Colonic mucosa (tissue), 4 donors: ENCODE measurements around the gene LONP1. TPM values are rescaled to one million over a fixed set of nuclear protein-coding genes. Genes with fewer than 3 reads are reported as not detected.

Source experiments
- DNase-seq: peaks from one replicate; pipeline ENCODE4 v3.0.0-alpha.2; 2020
- H3K27ac ChIP-seq: fragments of 200-600 bp; one replicate; pipeline ENCODE4 v1.8.0; 2021
- H3K27me3 ChIP-seq: fragments of 200-600 bp; one replicate; pipeline ENCODE4 v1.8.0; 2021
- H3K36me3 ChIP-seq: fragments of 200-600 bp; one replicate; pipeline ENCODE4 v1.8.0; 2021
- H3K4me1 ChIP-seq: fragments of 200-600 bp; one replicate; pipeline ENCODE4 v1.8.0; 2021; ENCODE audit warnings: mild to moderate bottlenecking
- H3K4me3 ChIP-seq: fragments of 200-600 bp; one replicate; pipeline ENCODE4 v1.8.0; 2021
- H3K9ac ChIP-seq, 2 donors: one replicate each; pipeline ENCODE4 v1.7.0; 2013; ENCODE audit warnings: control low read depth in 2 of 2, low read depth in 2 of 2, low read length in 2 of 2
- H3K9me3 ChIP-seq: fragments of 200-600 bp; one replicate; pipeline ENCODE4 v1.8.0; 2021
- CTCF ChIP-seq: fragments of 200-600 bp; IDR thresholded peaks from one replicate; pipeline ENCODE4 v1.8.0; 2022; ENCODE audit warnings: antibody characterized with exemption, mild to moderate bottlenecking
- intact Hi-C: fragments of 100-400 bp; cut with DNase I; formaldehyde crosslinking; loops from one replicate; pipeline ENCODE4 v1.14.1; 2022
- total RNA-seq, 2 donors: library from RNA; stranded (reverse); fragmentation: NEBNext Ultra II Directional in 1 of 2; extraction: Animal tissue kit (Norgen Biotek cat#: 25700) in 1 of 2; gene quantifications; one replicate each; pipeline ENCODE4 v1.2.1, GENCODE V29; 2021
- donor health status: healthy.
- donor health status: DM: no; HTN: no; CAD: no.
- donor health status: DM: no; HTN: no; CAD: no.

LONP1 gene
- total RNA-seq, 2 donors from 2014 or later, result 64.3 to 133 TPM

GRCh38 chr19:5665781-5666513 lies 54.0 kb downstream of the LONP1 start:
- intact Hi-C loops, result no loop called here
- H3K4me3 ChIP-seq, result no peak overlapping the region
- no peak overlapping the region for H3K27ac ChIP-seq
- no peak for TF ChIP-seq CTCF
- H3K9ac ChIP-seq, result no peak overlapping the region
- DNase-seq, result no peak
- H3K36me3 ChIP-seq, result peaks cover 37% of the 10 kb centered on the region
- H3K4me1 ChIP-seq, result no peaks in the 10 kb centered on the region
- H3K9me3 ChIP-seq, result no peaks in the 10 kb centered on the region
- no peaks in the 10 kb centered on the region for H3K27me3 ChIP-seq

GRCh38 chr19:5664515-5664914 lies 55.4 kb downstream of the LONP1 start:
- Histone ChIP-seq H3K4me3 (no peak overlapping the region), H3K9me3 (no peaks in the 10 kb centered on the region), H3K36me3 (peaks cover 41% of the 10 kb centered on the region), H3K4me1 (no peaks in the 10 kb centered on the region), H3K9ac (no peak overlapping the region), H3K27me3 (no peaks in the 10 kb centered on the region), H3K27ac (no peak overlapping the region)
- DNase-seq, result no peak
- TF ChIP-seq CTCF, result no peak
- intact Hi-C loops, result no loop called here

GRCh38 chr19:5663904-5664303 lies 56.0 kb downstream of the LONP1 start:
- H3K4me3 ChIP-seq, result no peak overlapping the region
- H3K27me3 ChIP-seq, result no peaks in the 10 kb centered on the region
- no peaks in the 10 kb centered on the region for H3K9me3 ChIP-seq
- H3K4me1 ChIP-seq, result no peaks in the 10 kb centered on the region
- peaks cover 41% of the 10 kb centered on the region for H3K36me3 ChIP-seq
- intact Hi-C loops, result no loop called here
- no peak for DNase-seq
- no peak overlapping the region for H3K27ac ChIP-seq
- TF ChIP-seq CTCF, result no peak
- H3K9ac ChIP-seq, result no peak overlapping the region

GRCh38 chr19:5661483-5661882 lies 58.5 kb downstream of the LONP1 start:
- H3K9me3 ChIP-seq, result no peaks in the 10 kb centered on the region

GRCh38 chr19:5655412-5655811 lies 64.5 kb downstream of the LONP1 start:
- Histone ChIP-seq H3K27ac (no peak overlapping the region), H3K27me3 (no peaks in the 10 kb centered on the region), H3K4me3 (no peak overlapping the region), H3K9ac (no peak overlapping the region), H3K4me1 (no peaks in the 10 kb centered on the region), H3K36me3 (peaks cover 28% of the 10 kb centered on the region), H3K9me3 (no peaks in the 10 kb centered on the region)
- no peak for TF ChIP-seq CTCF
- DNase-seq, result no peak
- intact Hi-C loops, result no loop called here

More at GRCh38 chr19:5661483-5661882, 58.5 kb downstream of the LONP1 start:
- peaks cover 45% of the 10 kb centered on the region for H3K36me3 ChIP-seq
- no peak for TF ChIP-seq CTCF
- H3K4me3 ChIP-seq, result no peak overlapping the region
- DNase-seq, result no peak
- no peak overlapping the region for H3K27ac ChIP-seq
- H3K9ac ChIP-seq, result no peak overlapping the region
- intact Hi-C loops, result no loop called here
- H3K4me1 ChIP-seq, result no peaks in the 10 kb centered on the region
- no peaks in the 10 kb centered on the region for H3K27me3 ChIP-seq
